ENCODE data around the gene POLR2I.
A peak's percentile ranks its signal among the peaks of the same experiment; 100 is the strongest.

The POLR2I gene

GRCh38 chr19:36114721-36115452 is at the start of gene POLR2I:
Gene POLR2I (minus strand): TSS chr19:36114875. CDS start chr19:36114856, 19 bp downstream.
- Histone ChIP-seq H3K4me3 (ENCODE audit: low read depth in 1 of 2, low read length in 2 of 2) (peak within 1 kb of the TSS; percentile 76 to 93), H3K36me3 (ENCODE audit: control insufficient read depth in 1 of 2, insufficient read depth in 2 of 2, low read length in 2 of 2) (peaks cover 4 to 30% of the 10 kb centered on the region in 2 donors), H3K27ac (ENCODE audit: low read length) (peak within 1 kb of the TSS; percentile 83), H3K4me1 (ENCODE audit: control insufficient read depth in 1 of 2, insufficient read depth in 2 of 2, low read length in 2 of 2) (peaks cover 0 to 28% of the 10 kb centered on the region in 2 donors), H3K27me3 (ENCODE audit: low read depth, low read length) (no peaks in the 10 kb centered on the region), H3K9me3 (ENCODE audit: control insufficient read depth in 1 of 2, low read length in 2 of 2) (no peaks in the 10 kb centered on the region)

- H3K9me3 ChIP-seq (ENCODE audit: control insufficient read depth in 1 of 2, low read length in 2 of 2) = no peaks in the 10 kb centered on the region
- no peak overlapping the region for H3K4me3 ChIP-seq (ENCODE audit: low read depth in 1 of 2, low read length in 2 of 2)
- H3K4me1 ChIP-seq (ENCODE audit: control insufficient read depth in 1 of 2, insufficient read depth in 2 of 2, low read length in 2 of 2) = no peaks in the 10 kb centered on the region
- H3K36me3 ChIP-seq (ENCODE audit: control insufficient read depth in 1 of 2, insufficient read depth in 2 of 2, low read length in 2 of 2) = peaks cover 0 to 3% of the 10 kb centered on the region in 2 donors
- H3K27me3 ChIP-seq (ENCODE audit: low read depth, low read length) = no peaks in the 10 kb centered on the region
- H3K27ac ChIP-seq (ENCODE audit: low read length) = no peak overlapping the region
Measured at GRCh38 chr19:36163813-36164212, 49.1 kb upstream of the POLR2I start.

- no peak overlapping the region for H3K27ac ChIP-seq (ENCODE audit: low read length)
- H3K27me3 ChIP-seq (ENCODE audit: low read depth, low read length) = no peaks in the 10 kb centered on the region
- no peak overlapping the region for H3K4me3 ChIP-seq (ENCODE audit: low read depth in 1 of 2, low read length in 2 of 2)
- peaks cover 0 to under 1% of the 10 kb centered on the region in 2 donors for H3K36me3 ChIP-seq (ENCODE audit: control insufficient read depth in 1 of 2, insufficient read depth in 2 of 2, low read length in 2 of 2)
- no peaks in the 10 kb centered on the region for H3K4me1 ChIP-seq (ENCODE audit: control insufficient read depth in 1 of 2, insufficient read depth in 2 of 2, low read length in 2 of 2)
- H3K9me3 ChIP-seq (ENCODE audit: control insufficient read depth in 1 of 2, low read length in 2 of 2) = no peaks in the 10 kb centered on the region
Measured at GRCh38 chr19:36160821-36161596, 46.3 kb upstream of the POLR2I start.

- Histone ChIP-seq H3K4me1 (ENCODE audit: control insufficient read depth in 1 of 2, insufficient read depth in 2 of 2, low read length in 2 of 2) (peaks cover 0 to 14% of the 10 kb centered on the region in 2 donors), H3K4me3 (ENCODE audit: low read depth in 1 of 2, low read length in 2 of 2) (peak overlapping the region in 1 of 2 donors; percentile 74), H3K36me3 (ENCODE audit: control insufficient read depth in 1 of 2, insufficient read depth in 2 of 2, low read length in 2 of 2) (peaks cover 20 to 22% of the 10 kb centered on the region in 2 donors), H3K27ac (ENCODE audit: low read length) (peak overlapping the region; percentile 86), H3K9me3 (ENCODE audit: control insufficient read depth in 1 of 2, low read length in 2 of 2) (no peaks in the 10 kb centered on the region), H3K27me3 (ENCODE audit: low read depth, low read length) (no peaks in the 10 kb centered on the region)
Measured at GRCh38 chr19:36153126-36153525, 38.5 kb upstream of the POLR2I start.

GRCh38 chr19:36152352-36153091 is 37.8 kb upstream of the POLR2I start, which contains the start of gene COX7A1:
Gene COX7A1 (minus strand): TSS chr19:36152447. CDS start chr19:36152407, 40 bp downstream.
- Histone ChIP-seq H3K27ac (ENCODE audit: low read length) (peak within 1 kb of the TSS; percentile 92), H3K36me3 (ENCODE audit: control insufficient read depth in 1 of 2, insufficient read depth in 2 of 2, low read length in 2 of 2) (peaks cover 20 to 22% of the 10 kb centered on the region in 2 donors), H3K4me3 (ENCODE audit: low read depth in 1 of 2, low read length in 2 of 2) (peak within 1 kb of the TSS; percentile 70 to 74), H3K27me3 (ENCODE audit: low read depth, low read length) (no peaks in the 10 kb centered on the region), H3K4me1 (ENCODE audit: control insufficient read depth in 1 of 2, insufficient read depth in 2 of 2, low read length in 2 of 2) (peaks cover 0 to 14% of the 10 kb centered on the region in 2 donors), H3K9me3 (ENCODE audit: control insufficient read depth in 1 of 2, low read length in 2 of 2) (no peaks in the 10 kb centered on the region)

- no peaks in the 10 kb centered on the region for H3K27me3 ChIP-seq (ENCODE audit: low read depth, low read length)
- H3K27ac ChIP-seq (ENCODE audit: low read length) = peak overlapping the region; percentile 92
- peaks cover 24 to 25% of the 10 kb centered on the region in 2 donors for H3K36me3 ChIP-seq (ENCODE audit: control insufficient read depth in 1 of 2, insufficient read depth in 2 of 2, low read length in 2 of 2)
- peaks cover 0 to 14% of the 10 kb centered on the region in 2 donors for H3K4me1 ChIP-seq (ENCODE audit: control insufficient read depth in 1 of 2, insufficient read depth in 2 of 2, low read length in 2 of 2)
- H3K4me3 ChIP-seq (ENCODE audit: low read depth in 1 of 2, low read length in 2 of 2) = peak overlapping the region; percentile 70 to 74
- H3K9me3 ChIP-seq (ENCODE audit: control insufficient read depth in 1 of 2, low read length in 2 of 2) = no peaks in the 10 kb centered on the region
Measured at GRCh38 chr19:36152019-36152351, 37.3 kb upstream of the POLR2I start.

GRCh38 chr19:36151144-36152018 is 36.7 kb upstream of the POLR2I start:
- H3K4me3 ChIP-seq (ENCODE audit: low read depth in 1 of 2, low read length in 2 of 2) = peak overlapping the region; percentile 70 to 74
- H3K36me3 ChIP-seq (ENCODE audit: control insufficient read depth in 1 of 2, insufficient read depth in 2 of 2, low read length in 2 of 2) = peaks cover 30 to 31% of the 10 kb centered on the region in 2 donors
- H3K27ac ChIP-seq (ENCODE audit: low read length) = peak overlapping the region; percentile 92
- peaks cover 0 to 14% of the 10 kb centered on the region in 2 donors for H3K4me1 ChIP-seq (ENCODE audit: control insufficient read depth in 1 of 2, insufficient read depth in 2 of 2, low read length in 2 of 2)
- no peaks in the 10 kb centered on the region for H3K9me3 ChIP-seq (ENCODE audit: control insufficient read depth in 1 of 2, low read length in 2 of 2)
- no peaks in the 10 kb centered on the region for H3K27me3 ChIP-seq (ENCODE audit: low read depth, low read length)

- Histone ChIP-seq H3K9me3 (ENCODE audit: control insufficient read depth in 1 of 2, low read length in 2 of 2) (no peaks in the 10 kb centered on the region), H3K27ac (ENCODE audit: low read length) (peak overlapping the region; percentile 45), H3K27me3 (ENCODE audit: low read depth, low read length) (no peaks in the 10 kb centered on the region), H3K4me3 (ENCODE audit: low read depth in 1 of 2, low read length in 2 of 2) (peak overlapping the region in 1 of 2 donors; percentile 74), H3K36me3 (ENCODE audit: control insufficient read depth in 1 of 2, insufficient read depth in 2 of 2, low read length in 2 of 2) (peaks cover 38 to 39% of the 10 kb centered on the region in 2 donors), H3K4me1 (ENCODE audit: control insufficient read depth in 1 of 2, insufficient read depth in 2 of 2, low read length in 2 of 2) (peaks cover 0 to 14% of the 10 kb centered on the region in 2 donors)
Measured at GRCh38 chr19:36150586-36150985, 35.9 kb upstream of the POLR2I start.

GRCh38 chr19:36149673-36150406 is 35.2 kb upstream of the POLR2I start:
- Histone ChIP-seq H3K36me3 (ENCODE audit: control insufficient read depth in 1 of 2, insufficient read depth in 2 of 2, low read length in 2 of 2) (peaks cover 44 to 45% of the 10 kb centered on the region in 2 donors), H3K27ac (ENCODE audit: low read length) (no peak overlapping the region), H3K27me3 (ENCODE audit: low read depth, low read length) (no peaks in the 10 kb centered on the region), H3K9me3 (ENCODE audit: control insufficient read depth in 1 of 2, low read length in 2 of 2) (no peaks in the 10 kb centered on the region), H3K4me3 (ENCODE audit: low read depth in 1 of 2, low read length in 2 of 2) (no peak overlapping the region), H3K4me1 (ENCODE audit: control insufficient read depth in 1 of 2, insufficient read depth in 2 of 2, low read length in 2 of 2) (peaks cover 0 to 14% of the 10 kb centered on the region in 2 donors)

GRCh38 chr19:36144624-36145023 is 29.9 kb upstream of the POLR2I start:
- Histone ChIP-seq H3K9me3 (ENCODE audit: control insufficient read depth in 1 of 2, low read length in 2 of 2) (no peaks in the 10 kb centered on the region), H3K27ac (ENCODE audit: low read length) (no peak overlapping the region), H3K4me3 (ENCODE audit: low read depth in 1 of 2, low read length in 2 of 2) (no peak overlapping the region), H3K27me3 (ENCODE audit: low read depth, low read length) (no peaks in the 10 kb centered on the region), H3K36me3 (ENCODE audit: control insufficient read depth in 1 of 2, insufficient read depth in 2 of 2, low read length in 2 of 2) (peaks cover 45 to 59% of the 10 kb centered on the region in 2 donors), H3K4me1 (ENCODE audit: control insufficient read depth in 1 of 2, insufficient read depth in 2 of 2, low read length in 2 of 2) (peaks cover 8 to 11% of the 10 kb centered on the region in 2 donors)

Data from muscle layer of duodenum (tissue), 2 donors.